Amniotic epithelial cell (primary cell): Measurements from ENCODE around the gene BEST4.
"Not testable (repeated sequence)": the region's sequence is repeated elsewhere in the genome, so short reads cannot be mapped to it uniquely, and the experiment has no call there.

Experiments used
- DNase-seq: peaks from one replicate; pipeline ENCODE4 v3.0.0-alpha.2; 2010; ENCODE audit warnings: low read depth

BEST4 gene

DNA sequence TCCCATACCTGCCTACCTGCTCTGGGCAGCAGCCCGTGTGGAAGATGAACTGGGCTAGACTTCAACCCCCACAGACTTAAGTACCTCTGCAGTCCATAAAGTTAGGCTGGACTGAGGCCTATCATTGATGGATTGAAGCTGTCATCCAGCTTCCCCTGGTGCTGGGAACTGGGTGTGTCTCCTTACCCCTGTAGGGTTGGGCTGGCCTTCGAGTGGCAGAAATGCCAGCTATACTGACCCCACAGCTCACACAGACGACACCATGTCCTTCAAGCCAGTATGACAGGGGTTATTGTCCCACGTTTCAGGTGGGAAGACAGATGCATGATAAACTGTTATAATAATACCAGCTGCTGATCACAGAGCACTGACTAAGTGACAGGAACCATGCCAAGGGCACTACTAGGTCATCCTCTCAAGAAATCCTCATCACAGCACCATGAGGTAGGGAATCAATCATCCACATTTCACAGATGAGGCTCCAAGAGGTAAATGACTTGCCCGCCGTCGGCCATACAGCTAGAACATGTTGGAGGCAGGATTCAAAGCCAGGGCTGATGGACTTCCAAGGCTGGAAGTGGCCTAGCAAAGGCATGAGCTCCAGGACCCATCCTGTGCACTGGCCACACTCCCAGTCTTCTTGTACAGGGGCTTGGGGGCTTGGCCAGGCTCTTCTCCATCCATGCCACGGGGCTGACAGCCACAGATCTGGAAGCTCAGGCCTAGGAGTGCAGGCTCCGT, at the start of gene BEST4:
BEST4 (minus strand) TSS at position 51 of the 741 bp plus-strand sequence. CDS start 465 bp downstream, outside the sequence.
- no peak for DNase-seq

DNA sequence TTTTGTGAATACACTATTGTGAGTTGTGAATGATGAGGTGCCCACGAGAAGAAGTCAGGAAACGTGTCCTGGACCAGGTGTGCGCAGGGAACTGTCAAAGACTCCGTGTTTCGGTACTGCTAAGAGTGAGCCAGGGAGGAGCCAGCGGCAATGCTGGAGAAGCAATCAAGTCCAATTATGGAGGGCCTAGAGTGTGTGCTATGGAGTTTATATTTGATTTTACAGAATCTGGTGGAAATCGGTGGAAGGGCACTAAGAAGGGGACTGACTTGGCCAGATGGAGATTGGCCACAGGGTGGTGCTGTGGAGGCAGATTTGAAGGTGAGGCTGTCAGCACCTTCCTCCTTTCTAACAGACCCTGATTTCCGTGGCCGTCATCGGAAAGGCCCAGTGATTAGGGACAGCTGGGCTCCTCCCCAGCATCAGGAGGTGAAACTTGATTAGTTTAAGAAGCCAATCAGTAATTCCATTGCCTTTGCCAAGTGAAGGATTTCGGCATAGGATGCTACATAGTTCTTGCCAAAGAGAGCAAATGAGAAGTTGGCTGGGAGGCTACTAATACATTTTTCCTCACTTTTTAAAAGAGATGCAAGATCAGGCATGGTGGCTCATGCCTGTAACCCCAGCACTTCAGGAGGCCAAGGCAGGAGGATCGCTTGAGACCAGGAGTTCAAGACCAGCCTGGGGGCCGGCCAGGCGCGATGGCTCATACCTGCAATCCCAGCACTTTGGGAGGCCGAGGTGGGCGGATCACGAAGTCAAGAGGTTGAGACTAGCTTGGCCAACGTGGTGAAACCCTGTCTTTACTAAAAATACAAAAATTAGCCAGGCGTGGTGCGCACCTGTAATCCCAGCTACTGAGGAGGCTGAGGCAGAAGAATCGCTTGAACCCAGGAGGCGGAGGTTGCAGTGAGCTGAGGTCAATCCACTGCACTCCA, 48.0 kb upstream of the BEST4 start:
- peak; percentile 75 for DNase-seq

DNA sequence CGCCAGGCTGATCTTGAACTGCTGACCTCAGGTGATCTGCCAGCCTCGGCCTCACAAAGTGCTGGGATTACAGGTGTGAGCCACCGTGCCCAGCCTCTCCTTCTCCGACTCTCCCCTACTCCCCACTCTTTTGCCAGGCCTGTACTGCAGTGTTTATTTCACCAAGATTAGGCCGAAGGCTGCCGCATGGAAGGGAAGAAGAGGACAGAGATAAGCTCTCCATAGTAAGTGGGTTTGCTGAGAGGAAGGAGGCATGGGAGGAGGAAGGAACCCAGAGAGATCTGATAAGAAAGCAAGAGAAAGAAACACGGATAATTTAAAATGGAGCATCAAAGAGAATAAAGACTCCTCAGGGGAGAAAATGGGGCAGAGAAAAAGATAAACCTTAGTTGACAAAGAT, 46.4 kb upstream of the BEST4 start:
- DNase-seq = no peak

DNA sequence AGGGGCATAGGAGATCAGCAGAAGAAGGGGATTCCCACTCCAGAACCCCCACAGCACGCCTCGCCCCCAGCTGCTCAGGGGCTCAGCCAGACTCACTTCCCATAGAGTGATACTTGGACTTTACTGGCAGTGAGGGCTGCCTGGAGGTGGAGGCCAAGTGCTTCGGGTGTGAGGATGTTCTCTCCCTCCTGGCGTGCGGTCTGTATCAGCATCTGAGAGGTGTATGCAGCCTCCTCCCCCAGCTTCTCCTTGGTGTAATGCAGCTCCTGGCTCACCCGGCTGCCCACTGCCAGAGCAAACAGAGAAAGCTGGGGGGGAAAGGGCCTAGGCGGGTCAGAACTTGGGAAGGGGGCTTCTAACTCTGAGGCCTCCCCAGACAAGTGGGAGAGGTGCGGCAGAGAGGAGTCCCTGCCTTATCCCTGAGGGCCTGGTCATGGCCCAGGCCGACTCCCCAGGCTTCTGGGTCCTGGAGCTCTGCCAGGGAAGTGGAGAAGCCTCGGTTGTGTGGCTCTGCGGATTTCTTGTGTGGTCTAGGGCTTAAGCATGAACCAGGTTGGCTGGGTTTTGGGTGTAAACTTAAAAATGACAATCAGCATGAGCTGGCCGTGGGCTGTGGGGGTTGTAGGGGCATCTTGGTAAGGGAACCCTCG, 44.2 kb upstream of the BEST4 start:
- DNase-seq = no peak

- no peak for DNase-seq
These were observed 43.5 kb upstream of the BEST4 start for GRCh38 chr1:44831516-44831915.

GRCh38 chr1:44830900-44831304, 42.9 kb upstream of the BEST4 start:
- DNase-seq = no peak

DNA sequence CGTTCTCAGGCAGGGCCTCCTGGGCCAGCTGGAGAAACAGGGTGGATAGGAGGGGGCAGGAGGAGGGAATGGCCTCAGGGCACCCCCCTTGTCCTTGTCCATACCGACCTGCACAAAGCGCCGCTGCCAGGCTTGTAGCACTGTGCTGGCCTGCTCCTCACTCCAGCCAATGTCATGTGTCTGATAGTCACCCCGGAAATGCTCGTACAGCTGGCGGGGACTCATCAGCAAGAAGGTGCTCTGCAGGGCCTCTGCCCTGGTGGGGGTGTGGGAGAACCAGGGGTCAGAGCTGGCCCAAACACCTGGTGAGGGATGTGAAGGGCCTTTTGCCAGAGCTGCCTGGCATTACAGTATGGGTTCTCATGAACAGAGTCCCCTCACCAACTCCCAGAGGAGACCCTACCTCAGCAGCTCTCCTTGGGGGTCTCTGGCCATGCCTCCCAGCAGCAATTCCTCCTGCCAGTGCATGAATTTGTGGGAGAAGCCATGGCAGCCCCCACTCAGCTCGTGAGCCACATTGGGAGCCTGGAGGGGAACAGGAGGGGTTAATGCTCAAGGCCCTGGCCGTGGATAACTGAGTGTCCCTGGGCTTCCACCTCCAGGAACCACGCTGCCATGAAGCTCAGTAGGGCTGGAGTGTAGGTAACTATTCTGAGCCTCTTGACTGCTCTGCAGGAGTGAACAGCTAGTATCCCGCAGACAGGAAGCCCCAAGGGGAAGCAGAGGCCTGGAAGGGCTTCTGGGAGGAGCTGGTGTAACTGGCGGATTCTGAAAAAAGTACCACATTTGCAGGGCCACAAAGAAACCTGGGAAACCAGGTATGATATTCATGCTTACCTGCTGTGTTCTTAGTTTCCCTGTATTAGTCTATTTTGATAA, 41.8 kb upstream of the BEST4 start:
- no peak for DNase-seq

- no peak for DNase-seq
These were observed 41.0 kb upstream of the BEST4 start for GRCh38 chr1:44828841-44829440.

DNA sequence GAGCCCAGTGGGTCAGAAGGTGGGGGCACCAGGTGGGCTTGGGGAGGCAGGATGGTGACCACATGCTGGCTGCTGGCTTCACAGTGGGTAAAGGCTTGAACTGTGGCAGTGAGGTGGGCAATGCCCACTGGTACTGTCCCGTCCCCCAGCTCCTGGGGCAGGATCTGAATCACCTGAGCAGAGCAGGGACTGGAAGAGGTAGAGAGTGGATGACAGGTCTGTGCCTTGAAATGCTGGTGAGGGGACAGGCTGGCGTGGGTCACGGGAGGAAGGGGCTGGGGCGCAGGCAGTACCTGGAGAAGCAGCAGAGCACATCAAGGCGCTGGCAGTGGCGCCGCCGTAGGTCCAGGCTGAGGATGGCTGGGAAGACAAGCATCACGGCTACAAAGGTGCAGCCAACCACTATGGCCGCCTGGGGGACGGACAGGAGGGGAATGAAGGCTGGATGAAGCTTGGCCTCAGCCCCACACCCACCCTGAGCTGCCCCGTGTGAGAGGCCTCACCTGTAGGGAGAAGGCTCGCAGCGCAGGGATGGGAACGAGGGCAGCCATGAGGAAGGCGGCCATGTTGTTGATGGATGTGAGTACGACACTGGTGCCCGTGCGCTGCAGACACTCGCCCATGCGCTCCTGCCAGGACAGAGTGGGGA, 40.2 kb upstream of the BEST4 start:
- no peak for DNase-seq

DNA sequence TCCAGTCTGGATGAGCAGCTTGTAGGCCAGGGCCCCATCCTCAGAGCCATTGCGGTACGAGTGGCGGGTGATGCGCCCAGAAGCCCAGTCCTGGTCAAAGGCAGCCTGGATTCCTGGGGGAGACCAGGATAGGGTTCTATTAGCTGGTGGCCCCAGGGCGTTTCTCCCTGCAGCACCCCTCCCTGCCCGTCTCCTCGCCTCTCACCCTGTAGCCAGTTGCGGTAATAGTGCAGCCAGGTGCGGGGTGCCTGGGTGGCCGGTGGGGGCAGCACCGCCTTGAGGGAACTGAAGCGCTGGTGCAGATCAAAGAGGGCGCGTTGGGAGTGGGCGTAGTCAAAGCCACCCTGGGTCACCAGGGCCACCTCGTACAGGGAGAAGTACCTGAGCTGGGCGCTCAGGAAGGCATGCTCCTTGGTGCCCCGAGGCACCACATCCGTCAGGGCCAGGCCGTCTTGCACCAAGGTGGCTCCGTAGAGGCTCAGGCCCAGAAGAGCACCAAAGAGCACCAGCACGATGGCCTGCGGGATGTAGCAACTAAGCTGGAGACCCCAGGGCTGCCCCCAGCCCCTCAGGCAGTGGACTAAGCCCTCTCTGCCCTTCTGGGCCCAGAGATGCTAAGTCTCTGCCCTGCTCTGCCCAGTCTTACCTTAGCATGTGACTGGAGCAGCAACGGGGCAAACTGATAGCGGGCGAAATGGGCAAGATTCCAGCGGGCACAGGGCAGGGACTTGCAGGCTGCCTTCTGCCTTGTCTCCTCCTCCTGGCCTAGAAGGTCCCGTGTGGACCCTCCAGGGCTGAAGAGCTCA, 39.4 kb upstream of the BEST4 start:
- DNase-seq = no peak

DNA sequence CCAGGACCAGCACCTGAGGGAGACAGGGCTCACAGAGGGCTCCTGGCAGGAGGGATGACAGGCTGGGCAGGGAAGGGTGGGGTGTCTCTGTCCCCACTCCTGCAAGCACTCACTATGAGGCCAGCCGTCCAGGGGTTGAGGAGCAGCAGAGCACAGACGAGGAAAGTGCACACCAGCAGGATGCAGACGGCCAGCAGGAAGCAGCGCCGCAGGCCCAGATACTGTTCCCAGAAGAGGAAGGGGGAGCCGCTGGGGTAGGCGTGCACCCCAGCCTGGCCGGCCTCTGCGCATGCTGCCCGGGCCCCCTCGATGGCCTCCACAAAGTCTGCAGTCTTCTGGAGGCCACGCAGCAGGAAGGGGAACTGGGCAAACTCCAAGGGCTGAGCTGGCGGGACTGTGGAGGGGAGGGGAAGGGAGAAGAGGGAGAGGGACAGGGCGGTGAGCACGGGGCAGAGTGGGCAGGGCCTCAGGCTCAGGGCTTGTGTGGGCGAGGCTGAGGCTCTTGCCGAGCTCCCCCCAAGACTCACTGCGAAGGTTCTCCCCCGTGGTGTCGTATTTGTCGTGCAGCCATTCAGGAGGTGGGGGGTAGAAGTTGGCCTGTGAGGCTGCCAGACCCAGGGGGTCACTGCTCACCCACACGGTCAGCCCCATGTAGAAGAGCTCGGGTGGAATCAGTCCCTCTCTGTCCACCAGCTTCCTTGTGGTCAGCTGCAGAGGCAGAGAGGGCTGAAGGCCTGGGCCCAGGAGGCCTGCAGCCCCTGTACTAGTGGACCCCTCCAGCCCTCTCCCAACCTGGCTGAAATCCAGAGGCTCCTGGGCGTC, 38.6 kb upstream of the BEST4 start:
- DNase-seq = no peak

- not testable (repeated sequence) for DNase-seq
These were observed 36.4 kb upstream of the BEST4 start for GRCh38 chr1:44824392-44824791.

DNA sequence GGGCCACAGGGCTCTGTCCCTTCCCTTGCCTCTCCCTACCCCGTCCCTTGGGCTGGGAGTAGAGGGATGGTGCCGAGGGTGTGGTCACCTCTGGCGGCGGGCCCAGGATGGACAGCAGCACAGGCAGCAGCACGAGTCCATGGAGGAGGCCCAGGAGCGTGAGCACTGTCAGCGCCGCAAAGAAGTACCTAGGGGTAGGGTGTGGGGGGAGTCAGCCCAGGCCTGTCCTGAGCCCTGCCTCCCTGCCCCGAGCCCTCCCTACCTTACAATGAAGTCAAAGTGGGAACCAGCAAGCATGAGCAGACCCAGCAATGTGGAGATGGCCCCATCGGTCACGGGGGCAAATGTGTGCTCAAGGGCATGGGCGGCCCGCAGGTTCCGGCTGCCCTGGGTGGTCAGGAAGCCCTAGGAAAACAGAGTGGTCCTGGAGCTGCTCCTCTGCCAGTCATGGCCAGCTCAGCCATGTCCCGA, 35.0 kb upstream of the BEST4 start:
- DNase-seq = no peak

GRCh38 chr1:44822131-44822701, 34.2 kb upstream of the BEST4 start:
- no peak for DNase-seq

DNA sequence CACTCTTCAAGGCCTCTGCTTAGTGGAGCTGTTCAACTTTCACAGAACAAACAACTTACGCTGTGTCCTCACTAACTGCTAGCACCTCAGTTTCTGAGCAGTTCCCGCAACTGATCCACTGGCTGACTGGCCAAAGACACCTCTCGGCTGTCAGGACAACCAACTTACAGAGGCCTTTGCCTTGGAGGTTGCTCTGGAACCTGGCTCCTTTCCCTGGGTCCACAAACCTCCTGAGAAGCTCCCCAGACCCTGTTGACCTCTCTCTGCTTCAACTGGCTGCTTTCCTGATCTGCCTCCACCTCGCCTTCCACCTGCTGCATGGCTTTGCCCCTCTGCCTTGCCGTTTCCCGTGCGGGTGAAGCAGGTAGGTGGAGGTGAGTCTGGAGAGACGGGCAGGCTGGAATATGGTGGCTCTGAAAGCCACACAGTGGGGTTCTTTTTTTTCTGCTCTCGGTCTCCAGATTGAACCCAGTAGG, 33.3 kb upstream of the BEST4 start:
- DNase-seq = no peak

DNA sequence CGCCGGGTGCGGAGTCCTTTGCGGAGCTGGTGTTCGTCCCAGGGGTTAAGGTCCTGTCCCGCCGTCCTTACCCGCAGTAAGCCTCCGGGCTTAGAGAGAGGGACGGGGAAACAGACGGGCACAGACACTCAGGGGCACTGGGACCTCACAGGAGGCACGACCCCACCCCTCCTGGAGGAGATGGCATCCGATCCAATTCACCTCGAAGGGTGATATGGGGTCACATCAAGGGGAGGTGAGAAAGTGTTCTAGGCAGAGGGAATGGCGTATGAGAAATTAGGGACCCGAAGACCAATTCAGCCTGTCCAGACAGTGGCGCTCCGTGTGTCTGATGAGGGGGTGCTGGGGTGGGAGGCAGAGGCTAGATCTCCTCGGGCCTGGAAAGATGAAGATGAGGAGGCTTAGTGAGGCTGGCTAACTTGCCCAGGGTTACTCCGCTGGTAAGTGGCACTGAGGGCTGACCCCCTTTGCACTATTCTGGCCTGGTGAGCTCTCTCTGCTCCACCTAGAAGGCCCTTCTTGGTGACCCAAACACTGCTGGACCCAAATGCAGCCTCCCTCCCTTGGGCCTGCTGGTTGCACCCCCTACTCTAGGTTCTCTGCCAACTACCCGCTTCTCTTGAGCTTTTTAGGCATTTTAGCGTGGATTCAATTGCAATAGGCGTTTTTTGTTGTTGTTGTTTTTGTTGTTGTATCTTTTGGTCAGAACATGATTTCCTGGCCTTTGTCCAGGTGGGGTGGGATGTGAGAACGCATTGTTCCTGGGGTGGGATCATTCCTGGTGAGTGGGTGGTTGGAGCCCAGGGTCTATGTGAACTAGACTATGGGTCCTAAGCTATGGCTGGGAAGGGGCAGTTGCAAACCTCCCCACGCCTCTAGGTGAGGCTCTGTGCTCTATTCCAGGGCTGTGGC, 32.6 kb upstream of the BEST4 start:
- DNase-seq = no peak
